Ishikawa (cell line): ENCODE measurements around the gene ST3GAL3.

Experiments used
- CEBPB ChIP-seq: IDR thresholded peaks from 2 replicates; pipeline ENCODE4 v1.6.1; 2012
- CREB1 ChIP-seq: IDR thresholded peaks from 2 replicates; pipeline ENCODE4 v1.6.1; 2012; ENCODE audit warnings: low read depth
- EGR1 ChIP-seq: IDR thresholded peaks from 2 replicates; pipeline ENCODE4 v1.6.1; 2012
- EP300 ChIP-seq: IDR thresholded peaks from 2 replicates; pipeline ENCODE4 v1.6.1; 2012; ENCODE audit warnings: borderline replicate concordance
- FOXM1 ChIP-seq: IDR thresholded peaks from 2 replicates; pipeline ENCODE4 v1.6.1; 2012; ENCODE audit warnings: low read depth, borderline replicate concordance
- MAX ChIP-seq: IDR thresholded peaks from 2 replicates; pipeline ENCODE4 v1.6.1; 2012
- NFIC ChIP-seq: IDR thresholded peaks from 2 replicates; pipeline ENCODE4 v1.6.1; 2012
- RAD21 ChIP-seq: IDR thresholded peaks from 2 replicates; pipeline ENCODE4 v1.6.1; 2012; ENCODE audit warnings: low read depth
- REST ChIP-seq: IDR thresholded peaks from 2 replicates; pipeline ENCODE4 v1.6.1; 2012; ENCODE audit warnings: low read depth, mild to moderate bottlenecking
- TAF1 ChIP-seq: IDR thresholded peaks from 2 replicates; pipeline ENCODE4 v1.6.1; 2012; ENCODE audit warnings: low read depth, mild to moderate bottlenecking
- TCF12 ChIP-seq: IDR thresholded peaks from 2 replicates; pipeline ENCODE4 v1.6.1; 2012; ENCODE audit warnings: low read depth
- TEAD4 ChIP-seq: IDR thresholded peaks from 2 replicates; pipeline ENCODE4 v1.6.1; 2012
- USF1 ChIP-seq: IDR thresholded peaks from 2 replicates; pipeline ENCODE4 v1.6.1; 2012
- YY1 ChIP-seq: IDR thresholded peaks from 2 replicates; pipeline ENCODE4 v1.6.1; 2012; ENCODE audit warnings: low read depth
- ZBTB7A ChIP-seq: IDR thresholded peaks from 2 replicates; pipeline ENCODE4 v1.6.1; 2012; ENCODE audit warnings: low read depth

The ST3GAL3 gene

GRCh38 chr1:43947061-43947873 lies 239.9 kb downstream of the ST3GAL3 start:
- peak; percentile 45; the same call in 1 of the 2 replicates for TF ChIP-seq ZBTB7A
- TF ChIP-seq TCF12, result 0 out of 2 replicates have a peak, but pooled peaks have one; percentile 9
- no peak for TF ChIP-seq TAF1

GRCh38 chr1:43947874-43948437 lies 240.6 kb downstream of the ST3GAL3 start:
- TF ChIP-seq CREB1 (no peak), YY1 (no peak), REST (no peak), RAD21 (no peak), USF1 (no peak), TCF12 (no peak), NFIC (no peak), CEBPB (no peak), TEAD4 (no peak), TAF1 (no peak)

- TF ChIP-seq NFIC (no peak), REST (no peak), YY1 (no peak), CEBPB (no peak), EGR1 (no peak)
Observed at GRCh38 chr1:43949678-43950077, 242.3 kb downstream of the ST3GAL3 start.

- TF ChIP-seq EP300 (no peak), REST (no peak), EGR1 (no peak), CREB1 (no peak), USF1 (no peak), CEBPB (no peak), TAF1 (no peak), TCF12 (no peak), YY1 (no peak), NFIC (no peak), MAX (no peak), TEAD4 (no peak), FOXM1 (no peak), ZBTB7A (no peak), RAD21 (no peak)
Observed at GRCh38 chr1:43951021-43951985, 244.0 kb downstream of the ST3GAL3 start.
